Neural cell (in vitro differentiated cells): ENCODE data around the gene NR1D1. TPM values are rescaled to one million over a fixed set of nuclear protein-coding genes. Genes with fewer than 3 reads are reported as not detected.

ENCODE experiments used
- H2AFZ ChIP-seq: fragments of 200-600, 300-800 bp; sonication (generic), shearing (Covaris generic); 2 replicates; pipeline ENCODE4 v1.6.0; 2014; ENCODE audit warnings: low read depth, mild to moderate bottlenecking, antibody characterized with exemption, low read length, moderate library complexity
- H3F3A ChIP-seq: fragments of 200-600 bp; shearing (Covaris generic); 2 replicates; pipeline ENCODE4 v1.6.1; 2016; ENCODE audit warnings: mild to moderate bottlenecking, moderate library complexity, mixed read lengths, antibody characterized with exemption, low read length; ENCODE audit not compliant: insufficient read depth, poor library complexity, severe bottlenecking
- H3K27ac ChIP-seq: fragments of 200-600, 300-800 bp; sonication (generic), shearing (Covaris generic); 2 replicates; pipeline ENCODE4 v1.5.1; 2014; ENCODE audit warnings: mild to moderate bottlenecking, low read length, moderate library complexity
- H3K27me3 ChIP-seq: fragments of 300-800, 200-600 bp; sonication (generic), shearing (Covaris generic); 2 replicates; pipeline ENCODE4 v1.6.0; 2014; ENCODE audit warnings: mild to moderate bottlenecking, low read depth, low read length, moderate library complexity; ENCODE audit not compliant: insufficient read depth
- H3K36me3 ChIP-seq: fragments of 300-800, 200-600 bp; sonication (generic), shearing (Covaris generic); 2 replicates; pipeline ENCODE4 v1.5.1; 2014; ENCODE audit warnings: mild to moderate bottlenecking, antibody characterized with exemption, low read length, moderate library complexity; ENCODE audit not compliant: insufficient read depth
- H3K4me2 ChIP-seq: fragments of 300-800, 200-600 bp; sonication (generic), shearing (Covaris generic); 2 replicates; pipeline ENCODE4 v1.6.0; 2014; ENCODE audit warnings: mild to moderate bottlenecking, low read length
- H3K4me3 ChIP-seq: fragments of 300-800, 200-600 bp; sonication (generic), shearing (Covaris generic); 2 replicates; pipeline ENCODE4 v1.5.1; 2014; ENCODE audit warnings: mild to moderate bottlenecking, low read length, moderate library complexity
- H3K79me2 ChIP-seq: fragments of 200-600 bp; shearing (Covaris generic); replicated peaks from 2 replicates; pipeline ENCODE4 v1.6.0; 2014; ENCODE audit warnings: mild to moderate bottlenecking, low read length, moderate library complexity; ENCODE audit not compliant: insufficient read depth
- H3K9ac ChIP-seq: fragments of 300-800, 200-600 bp; sonication (generic), shearing (Covaris generic); 2 replicates; pipeline ENCODE4 v1.6.1; 2016; ENCODE audit warnings: mild to moderate bottlenecking, low read length, mixed read lengths
- H3K9me2 ChIP-seq: fragments of 200-600 bp; shearing (Covaris generic); 2 replicates; pipeline ENCODE4 v1.6.1; 2016; ENCODE audit warnings: mild to moderate bottlenecking, low read length, mixed read lengths; ENCODE audit not compliant: insufficient read depth
- H3K9me3 ChIP-seq: fragments of 200-600, 300-800 bp; sonication (generic), shearing (Covaris generic); 2 replicates; pipeline ENCODE4 v1.6.1; 2016; ENCODE audit warnings: mild to moderate bottlenecking, mixed run types, low read length, moderate library complexity, mixed read lengths
- H4K20me1 ChIP-seq: fragments of 200-600 bp; shearing (Covaris generic); 2 replicates; pipeline ENCODE4 v1.6.1; 2016; ENCODE audit warnings: mild to moderate bottlenecking, mixed run types; ENCODE audit not compliant: insufficient read depth
- CTCF ChIP-seq: fragments of 450-650 bp; IDR thresholded peaks from 2 replicates; pipeline ENCODE4 v1.5.1; 2014; ENCODE audit warnings: antibody characterized with exemption, mild to moderate bottlenecking, moderate library complexity; ENCODE audit not compliant: poor library complexity, severe bottlenecking
- EP300 ChIP-seq: fragments of 450-650 bp; conservative IDR thresholded peaks from 2 replicates; pipeline ENCODE4 v1.6.1; 2014; ENCODE audit warnings: antibody characterized with exemption, mild to moderate bottlenecking, moderate library complexity; ENCODE audit not compliant: poor library complexity, severe bottlenecking
- EZH2 ChIP-seq: fragments of 200-600, 300-800 bp; shearing (Covaris generic), sonication (generic); IDR thresholded peaks from 2 replicates; pipeline ENCODE4 v1.6.1; 2014; ENCODE audit warnings: antibody characterized with exemption, low read length, borderline replicate concordance, mild to moderate bottlenecking; ENCODE audit not compliant: insufficient read depth, poor library complexity, severe bottlenecking
- MXI1 ChIP-seq: fragments of 450-650 bp; conservative IDR thresholded peaks from 2 replicates; pipeline ENCODE4 v1.6.1; 2014; ENCODE audit warnings: antibody characterized with exemption, mild to moderate bottlenecking; ENCODE audit not compliant: poor library complexity, severe bottlenecking
- POLR2AphosphoS5 ChIP-seq: IDR thresholded peaks from 2 replicates; pipeline ENCODE4 v1.6.1; 2012
- RAD21 ChIP-seq: fragments of 450-650 bp; conservative IDR thresholded peaks from 2 replicates; pipeline ENCODE4 v1.6.1; 2014; ENCODE audit warnings: antibody characterized with exemption, mild to moderate bottlenecking, moderate library complexity
- REST ChIP-seq: IDR thresholded peaks from 2 replicates; pipeline ENCODE4 v1.6.1; 2012; ENCODE audit warnings: borderline replicate concordance
- SMC3 ChIP-seq: fragments of 450-650 bp; conservative IDR thresholded peaks from 2 replicates; pipeline ENCODE4 v1.6.1; 2014; ENCODE audit warnings: antibody characterized with exemption, mild to moderate bottlenecking, moderate library complexity; ENCODE audit not compliant: poor library complexity
- TAF1 ChIP-seq: IDR thresholded peaks from 2 replicates; pipeline ENCODE4 v1.6.1; 2012; ENCODE audit warnings: low read depth
- polyA plus RNA-seq: library from polyadenylated mRNA; depleted of rRNA; stranded (reverse); fragments of >200 nt; gene quantifications from 2 replicates; pipeline ENCODE4 v1.2.3, GENCODE V29; 2014

NR1D1 gene
- polyA plus RNA-seq, 1 donor from 2014 or later, result 0.73 TPM

GRCh38 chr17:40070709-40071312, 29.6 kb downstream of the NR1D1 start:
- no peaks in the 10 kb centered on the region for H4K20me1 ChIP-seq
- peak overlapping the region; percentile 39 for H3K4me2 ChIP-seq
- H3K36me3 ChIP-seq, result no peaks in the 10 kb centered on the region
- peak overlapping the region; percentile 55 for H3K4me3 ChIP-seq
- peak overlapping the region; percentile 73 for H3K27ac ChIP-seq
- no peaks in the 10 kb centered on the region for H3K27me3 ChIP-seq
- peak overlapping the region; percentile 68 for H3K9ac ChIP-seq
- no peaks in the 10 kb centered on the region for H3K9me2 ChIP-seq
- TF ChIP-seq EP300, result peak; percentile 28
- no peak for TF ChIP-seq EZH2
- no peak for TF ChIP-seq TAF1
- no peak for TF ChIP-seq MXI1
- no peak for TF ChIP-seq REST
- peak; percentile 11 for TF ChIP-seq POLR2AphosphoS5
- no peak for TF ChIP-seq RAD21
- no peak for TF ChIP-seq SMC3
- no peak for TF ChIP-seq CTCF
- no peaks in the 10 kb centered on the region for H3F3A ChIP-seq
- H3K79me2 ChIP-seq, result peaks cover 33% of the 10 kb centered on the region
- H2AFZ ChIP-seq, result peak overlapping the region; percentile 27
- H3K9me3 ChIP-seq, result no peaks in the 10 kb centered on the region

- H3K9ac ChIP-seq, result peak overlapping the region; percentile 68
- H4K20me1 ChIP-seq, result no peaks in the 10 kb centered on the region
- TF ChIP-seq REST, result no peak
- no peak for TF ChIP-seq RAD21
- TF ChIP-seq SMC3, result no peak
- TF ChIP-seq POLR2AphosphoS5, result no peak
- no peak for TF ChIP-seq MXI1
- TF ChIP-seq TAF1, result no peak
- no peak for TF ChIP-seq EZH2
- TF ChIP-seq CTCF, result no peak
- H3K9me2 ChIP-seq, result no peaks in the 10 kb centered on the region
- H3K36me3 ChIP-seq, result no peaks in the 10 kb centered on the region
- H3F3A ChIP-seq, result no peaks in the 10 kb centered on the region
- peak overlapping the region; percentile 39 for H3K4me2 ChIP-seq
- H3K27me3 ChIP-seq, result no peaks in the 10 kb centered on the region
- H3K79me2 ChIP-seq, result peaks cover 35% of the 10 kb centered on the region
- peak overlapping the region; percentile 55 for H3K4me3 ChIP-seq
- H2AFZ ChIP-seq, result peak overlapping the region; percentile 27
- peak overlapping the region; percentile 73 for H3K27ac ChIP-seq
- no peaks in the 10 kb centered on the region for H3K9me3 ChIP-seq
These were observed 30.4 kb downstream of the NR1D1 start for GRCh38 chr17:40069751-40070708.
